Measurements from ENCODE around the gene POLK. TPM values are rescaled to one million over a fixed set of nuclear protein-coding genes. Genes with fewer than 3 reads are reported as not detected.

POLK gene
- total RNA-seq, 1 donor from 2014 or later, result 21.1 TPM

- H3K4me3 ChIP-seq, result no peak overlapping the region
- no peak for DNase-seq
- peaks cover 8% of the 10 kb centered on the region for H3K36me3 ChIP-seq
- peaks cover 27% of the 10 kb centered on the region for H3K9me3 ChIP-seq (replicated peaks)
- H3K27ac ChIP-seq (replicated peaks), result no peak overlapping the region
- H3K4me1 ChIP-seq, result no peaks in the 10 kb centered on the region
- H3K27me3 ChIP-seq (ENCODE audit: low read depth), result no peaks in the 10 kb centered on the region
- intact Hi-C loops (cut with micrococcal nuclease), result no loop called here
- no peak for TF ChIP-seq CTCF (IDR thresholded peaks at IDR 0.05; ENCODE audit: borderline replicate concordance)
These were observed 128.0 kb downstream of the POLK start for GRCh38 chr5:75639535-75640311.

- TF ChIP-seq CTCF (IDR thresholded peaks at IDR 0.05; ENCODE audit: borderline replicate concordance), result no peak
- H3K36me3 ChIP-seq, result peaks cover 8% of the 10 kb centered on the region
- H3K4me1 ChIP-seq, result no peaks in the 10 kb centered on the region
- no peaks in the 10 kb centered on the region for H3K27me3 ChIP-seq (ENCODE audit: low read depth)
- no peak overlapping the region for H3K4me3 ChIP-seq
- H3K27ac ChIP-seq (replicated peaks), result no peak overlapping the region
- no peak for DNase-seq
- intact Hi-C loops (cut with micrococcal nuclease), result no loop called here
- peaks cover 27% of the 10 kb centered on the region for H3K9me3 ChIP-seq (replicated peaks)
These were observed 128.7 kb downstream of the POLK start for GRCh38 chr5:75640395-75640794.

- intact Hi-C loops (cut with micrococcal nuclease), result no loop called here
- no peak overlapping the region for H3K4me3 ChIP-seq
- no peaks in the 10 kb centered on the region for H3K4me1 ChIP-seq
- H3K36me3 ChIP-seq, result peaks cover 5% of the 10 kb centered on the region
- H3K9me3 ChIP-seq (replicated peaks), result peaks cover 27% of the 10 kb centered on the region
- H3K27ac ChIP-seq (replicated peaks), result no peak overlapping the region
- no peaks in the 10 kb centered on the region for H3K27me3 ChIP-seq (ENCODE audit: low read depth)
- TF ChIP-seq CTCF (IDR thresholded peaks at IDR 0.05; ENCODE audit: borderline replicate concordance), result no peak
- no peak for DNase-seq
These were observed 129.1 kb downstream of the POLK start for GRCh38 chr5:75640826-75641225.

GRCh38 chr5:75648712-75649111, 137.0 kb downstream of the POLK start:
- no peak overlapping the region for H3K27ac ChIP-seq (replicated peaks)
- TF ChIP-seq CTCF (IDR thresholded peaks at IDR 0.05; ENCODE audit: borderline replicate concordance), result no peak
- no peak for DNase-seq
- H3K27me3 ChIP-seq (ENCODE audit: low read depth), result peaks cover 25% of the 10 kb centered on the region
- intact Hi-C loops (cut with micrococcal nuclease), result no loop called here
- H3K9me3 ChIP-seq (replicated peaks), result no peaks in the 10 kb centered on the region
- no peak overlapping the region for H3K4me3 ChIP-seq
- no peaks in the 10 kb centered on the region for H3K36me3 ChIP-seq
- no peaks in the 10 kb centered on the region for H3K4me1 ChIP-seq

Other genes starting within 250 kb of the POLK start
- gene HMGCR, start 174.7 kb upstream of the POLK start, total RNA-seq, result 10.2 TPM
- 28.8 TPM for gene CERT1, start 262 bp upstream of the POLK start, total RNA-seq
- 0.27 TPM for gene ANKDD1B, start 99.6 kb downstream of the POLK start, total RNA-seq
- 2.7 TPM for gene POC5, start 205.5 kb downstream of the POLK start, total RNA-seq

Measured in left ventricle myocardium inferior (tissue), 1 donor.